ENCODE measurements around the gene GRK4.

DNA sequence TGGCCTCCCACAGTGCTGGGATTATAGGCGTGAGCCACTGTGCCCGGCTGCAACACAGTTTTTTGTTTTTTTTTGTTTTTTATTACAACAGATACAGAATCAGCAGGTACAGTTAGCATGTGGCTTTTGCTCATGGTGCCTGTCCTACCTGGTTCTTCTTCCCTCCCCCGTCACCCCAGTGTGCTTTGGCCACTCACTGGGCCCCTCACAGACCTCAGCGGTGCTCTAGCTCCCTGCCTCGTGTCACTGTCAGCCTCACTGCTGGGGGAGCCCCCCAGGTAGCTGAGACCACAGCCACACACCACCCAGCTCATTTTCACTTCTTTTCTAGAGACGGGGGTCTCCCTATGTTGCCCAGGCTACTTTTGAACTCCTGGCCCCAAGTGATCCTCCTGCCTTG is 72.3 kb downstream of the GRK4 start:
- TF ChIP-seq, protein P1, sequence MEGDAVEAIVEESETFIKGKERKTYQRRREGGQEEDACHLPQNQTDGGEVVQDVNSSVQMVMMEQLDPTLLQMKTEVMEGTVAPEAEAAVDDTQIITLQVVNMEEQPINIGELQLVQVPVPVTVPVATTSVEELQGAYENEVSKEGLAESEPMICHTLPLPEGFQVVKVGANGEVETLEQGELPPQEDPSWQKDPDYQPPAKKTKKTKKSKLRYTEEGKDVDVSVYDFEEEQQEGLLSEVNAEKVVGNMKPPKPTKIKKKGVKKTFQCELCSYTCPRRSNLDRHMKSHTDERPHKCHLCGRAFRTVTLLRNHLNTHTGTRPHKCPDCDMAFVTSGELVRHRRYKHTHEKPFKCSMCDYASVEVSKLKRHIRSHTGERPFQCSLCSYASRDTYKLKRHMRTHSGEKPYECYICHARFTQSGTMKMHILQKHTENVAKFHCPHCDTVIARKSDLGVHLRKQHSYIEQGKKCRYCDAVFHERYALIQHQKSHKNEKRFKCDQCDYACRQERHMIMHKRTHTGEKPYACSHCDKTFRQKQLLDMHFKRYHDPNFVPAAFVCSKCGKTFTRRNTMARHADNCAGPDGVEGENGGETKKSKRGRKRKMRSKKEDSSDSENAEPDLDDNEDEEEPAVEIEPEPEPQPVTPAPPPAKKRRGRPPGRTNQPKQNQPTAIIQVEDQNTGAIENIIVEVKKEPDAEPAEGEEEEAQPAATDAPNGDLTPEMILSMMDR (IDR thresholded peaks at IDR 0.05; ENCODE audit: low read depth, low read length) = no peak
- no peak for TF ChIP-seq POLR2A (IDR thresholded peaks at IDR 0.05; ENCODE audit: extremely low read depth, insufficient read length)

All from NB4 (cell line).